ENCODE data around the gene C2CD4D. TPM values are rescaled to one million over a fixed set of nuclear protein-coding genes. Genes with fewer than 3 reads are reported as not detected.

Gene C2CD4D
- total RNA-seq, 2 experiments from 2014 or later, result 0.89 to 1.1 TPM

DNA sequence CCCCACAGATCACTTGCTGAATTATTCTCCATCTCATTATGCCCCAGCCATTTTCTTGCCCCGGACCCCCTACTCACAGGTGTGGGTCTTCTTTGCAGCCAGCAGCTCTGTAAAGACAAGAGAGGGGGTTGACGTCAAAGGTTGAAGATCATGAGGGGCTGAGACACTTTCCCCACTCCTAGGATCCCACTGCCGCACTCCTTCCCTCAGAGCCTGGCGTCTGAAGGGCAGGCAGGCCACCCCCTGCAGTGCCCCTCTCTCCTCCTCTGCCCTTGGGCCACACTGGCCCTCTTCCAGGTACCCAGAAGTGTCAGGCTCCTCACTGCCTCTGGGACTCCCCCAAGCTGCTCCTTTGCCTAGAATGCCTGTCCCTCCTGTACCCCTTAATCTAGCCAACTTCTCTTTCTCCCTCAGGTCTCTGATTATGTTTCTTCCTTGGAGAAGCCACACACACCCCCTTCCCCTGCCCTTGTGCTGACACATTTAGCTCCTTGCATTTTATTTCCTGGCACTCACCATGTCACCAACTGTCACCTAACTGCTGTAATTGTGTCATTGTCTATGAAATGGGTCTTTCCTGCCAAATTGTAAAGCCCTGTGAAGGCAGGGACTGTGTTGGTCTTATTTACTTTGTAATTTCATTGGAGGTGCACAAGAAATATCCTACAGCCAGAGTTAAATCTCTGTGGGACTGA is 10.1 kb downstream of the C2CD4D start:
- H3K9me3 Mint-ChIP-seq, result no peaks in the 10 kb centered on the region
- POLR2A ChIA-PET, result interaction anchor here (1.1 kb wide), 1 partner anchor 39 kb away, joined by 5 read pairs; the partner anchor contains the start of gene TDRKH
- no peaks in the 10 kb centered on the region for H3K27me3 Mint-ChIP-seq
- peak overlapping the region; percentile 3 for H3K4me3 Mint-ChIP-seq
- CTCF ChIA-PET, result interaction anchor here (1.7 to 2.1 kb wide), 3 partner anchors 9 to 14 kb away, joined by 3 to 9 read pairs (median 7); no protein-coding TSS in a partner anchor
- DNase-seq, result no peak
- no peaks in the 10 kb centered on the region for H3K36me3 Mint-ChIP-seq (ENCODE audit: low read depth)
- H3K4me1 Mint-ChIP-seq, result peaks cover 75% of the 10 kb centered on the region
- H3K27ac Mint-ChIP-seq, result peak overlapping the region; percentile 81

DNA sequence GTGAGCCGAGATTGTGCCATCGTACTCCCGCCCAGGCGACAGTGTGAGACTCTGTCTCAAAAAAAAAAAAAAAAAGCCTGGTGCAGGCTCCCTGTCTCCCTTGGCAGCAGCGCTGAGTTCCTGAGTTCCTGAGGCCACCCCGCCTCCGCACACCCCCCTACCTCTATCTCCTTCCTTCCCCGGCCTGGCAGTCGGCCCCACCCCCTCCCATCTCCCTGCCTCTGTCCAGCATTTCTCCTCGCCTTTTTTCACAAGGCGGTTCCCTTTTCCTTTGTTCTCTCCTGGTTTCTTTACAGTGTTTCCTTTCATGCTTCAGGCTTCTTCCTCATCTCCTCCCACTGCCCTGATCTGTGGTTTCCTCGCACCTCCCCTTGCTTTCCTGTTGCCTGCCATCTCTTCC is 10.7 kb downstream of the C2CD4D start:
- H3K27ac Mint-ChIP-seq, result peak overlapping the region; percentile 81
- peak overlapping the region; percentile 3 for H3K4me3 Mint-ChIP-seq
- no peaks in the 10 kb centered on the region for H3K36me3 Mint-ChIP-seq (ENCODE audit: low read depth)
- H3K4me1 Mint-ChIP-seq, result peaks cover 69% of the 10 kb centered on the region
- CTCF ChIA-PET, result interaction anchor here (0.8 to 3.7 kb wide), 4 partner anchors 8 to 46 kb away, joined by 3 to 18 read pairs (median 6); no protein-coding TSS in a partner anchor
- no peak for DNase-seq
- no peaks in the 10 kb centered on the region for H3K27me3 Mint-ChIP-seq
- H3K9me3 Mint-ChIP-seq, result no peaks in the 10 kb centered on the region
- POLR2A ChIA-PET, result no interaction called here

DNA sequence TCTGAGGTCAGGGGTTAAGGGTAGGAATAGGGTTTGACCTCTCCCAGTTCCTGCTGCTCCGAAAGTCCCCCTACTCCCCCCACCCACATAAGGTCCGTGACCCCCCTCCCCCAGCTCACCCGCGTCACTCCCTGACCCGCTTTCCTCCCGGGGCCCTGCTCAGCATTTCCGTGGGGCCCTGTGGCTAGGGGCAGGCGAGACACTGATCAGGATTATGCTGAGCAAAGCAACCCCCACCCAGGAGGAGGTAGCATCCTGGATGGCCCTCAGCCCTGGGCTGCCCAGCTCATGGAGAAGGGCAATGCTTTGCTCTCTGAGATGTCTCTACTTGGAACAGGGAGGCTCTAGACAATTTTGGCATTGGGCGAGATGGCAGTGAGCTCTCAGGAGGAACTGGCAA is 11.8 kb downstream of the C2CD4D start:
- Mint-ChIP-seq H3K27ac (peak overlapping the region; percentile 81), H3K27me3 (no peaks in the 10 kb centered on the region), H3K4me1 (peaks cover 63% of the 10 kb centered on the region), H3K9me3 (no peaks in the 10 kb centered on the region), H3K4me3 (peak overlapping the region; percentile 3), H3K36me3 (ENCODE audit: low read depth) (no peaks in the 10 kb centered on the region)
- no peak for DNase-seq
- POLR2A ChIA-PET, result no interaction called here
- CTCF ChIA-PET, result interaction anchor here (1.0 to 3.7 kb wide), 4 partner anchors 9 to 45 kb away, joined by 3 to 18 read pairs (median 6); no protein-coding TSS in a partner anchor

DNA sequence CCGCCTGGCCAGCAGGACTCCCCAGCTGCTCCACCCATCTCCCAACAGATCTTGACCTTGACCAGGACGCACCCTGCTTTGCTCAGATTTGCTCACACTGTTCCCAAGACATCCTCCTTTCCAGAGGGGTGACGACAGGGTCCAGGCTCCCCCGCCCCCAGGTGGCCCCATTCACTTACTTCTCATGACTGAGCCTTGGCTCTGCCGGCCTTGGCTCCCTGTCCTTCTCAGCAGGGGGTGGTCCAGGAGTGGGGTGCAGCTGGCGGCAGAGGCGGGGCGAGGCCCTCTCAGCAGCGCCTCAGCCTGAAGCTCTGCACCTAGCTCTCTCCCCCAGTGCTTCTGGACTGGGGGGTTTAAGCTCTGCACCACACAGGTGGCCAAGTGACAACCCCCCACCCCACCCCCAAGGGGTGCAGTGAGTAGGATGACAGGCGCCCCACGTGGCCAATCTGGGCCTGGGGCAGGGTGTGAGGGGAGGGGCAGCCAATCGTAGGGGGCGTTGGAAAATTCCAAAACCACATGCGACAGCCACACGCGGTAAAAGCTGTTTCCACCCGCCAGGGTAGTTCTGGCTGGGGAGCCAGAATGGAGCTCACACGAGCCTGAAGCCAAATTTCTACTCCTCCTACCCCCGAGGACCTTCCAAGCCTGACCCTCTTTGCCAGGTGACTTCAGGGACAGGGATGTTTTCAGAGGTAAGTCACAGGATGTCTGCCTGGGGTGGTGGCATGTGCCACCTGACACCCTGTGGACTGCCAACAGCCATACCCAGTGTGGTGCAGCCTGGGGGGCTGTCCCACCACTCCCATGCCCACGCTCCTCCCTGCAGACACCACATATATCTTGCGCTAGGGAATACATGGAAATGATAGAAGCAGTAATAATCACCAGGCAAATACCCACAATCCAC is 13.6 kb downstream of the C2CD4D start:
- Mint-ChIP-seq H3K27ac (peak overlapping the region; percentile 84), H3K9me3 (no peaks in the 10 kb centered on the region), H3K36me3 (ENCODE audit: low read depth) (no peaks in the 10 kb centered on the region), H3K4me1 (peaks cover 66% of the 10 kb centered on the region), H3K4me3 (peak overlapping the region; percentile 65), H3K27me3 (no peaks in the 10 kb centered on the region)
- DNase-seq, result no peak
- POLR2A ChIA-PET, result no interaction called here
- CTCF ChIA-PET, result interaction anchor here (3.7 kb wide), 1 partner anchor 11 kb away, joined by 18 read pairs; no protein-coding TSS in a partner anchor

DNA sequence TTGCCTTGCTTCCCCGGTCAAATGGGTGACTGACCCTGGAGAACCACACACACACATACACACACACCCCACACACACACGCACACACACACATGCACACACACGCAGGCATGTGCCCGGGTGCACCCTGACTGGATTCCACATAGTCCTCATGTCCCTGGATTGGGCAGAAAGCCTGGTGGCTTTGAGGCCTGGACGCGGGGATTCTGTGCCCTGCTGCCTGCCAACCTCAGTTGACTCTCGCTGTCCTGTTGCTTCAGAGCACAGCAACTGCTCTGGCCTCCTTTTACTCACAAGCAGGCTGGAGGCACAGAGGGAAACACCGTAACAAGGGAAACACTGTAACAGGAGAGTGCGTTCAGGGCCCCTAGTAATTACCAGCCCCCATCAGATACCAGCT is 14.4 kb downstream of the C2CD4D start:
- Mint-ChIP-seq H3K36me3 (ENCODE audit: low read depth) (no peaks in the 10 kb centered on the region), H3K9me3 (no peaks in the 10 kb centered on the region), H3K27me3 (no peaks in the 10 kb centered on the region), H3K4me1 (peaks cover 67% of the 10 kb centered on the region), H3K4me3 (peak overlapping the region; percentile 65), H3K27ac (peak overlapping the region; percentile 11)
- ChIA-PET POLR2A (no interaction called here), CTCF (interaction anchor here (1.9 to 3.7 kb wide), 2 partner anchors 12 to 15 kb away, joined by 4 to 18 read pairs; no protein-coding TSS in a partner anchor)
- DNase-seq, result no peak

DNA sequence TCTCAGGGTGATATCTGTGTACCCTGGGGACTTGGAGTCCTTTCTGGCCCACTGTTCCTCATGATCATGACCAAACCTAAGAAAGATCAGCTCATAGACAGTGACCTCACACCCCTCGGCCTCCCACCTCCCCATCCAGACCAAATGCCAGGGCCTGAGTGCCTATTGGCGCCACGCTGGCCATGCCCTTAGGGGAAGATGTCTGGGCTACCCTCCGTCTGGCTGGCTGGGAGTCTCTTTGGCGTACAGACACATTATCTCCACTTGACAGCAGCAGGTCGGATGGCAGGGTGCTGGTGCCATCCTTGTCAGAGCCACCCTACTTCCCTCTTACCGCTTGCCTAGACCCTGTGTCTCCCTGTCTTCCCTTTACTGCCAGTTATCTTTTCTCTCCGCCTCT is 16.4 kb downstream of the C2CD4D start:
- POLR2A ChIA-PET, result no interaction called here
- Mint-ChIP-seq H3K4me1 (peaks cover 60% of the 10 kb centered on the region), H3K27ac (peak overlapping the region; percentile 44), H3K9me3 (no peaks in the 10 kb centered on the region), H3K27me3 (no peaks in the 10 kb centered on the region), H3K36me3 (ENCODE audit: low read depth) (no peaks in the 10 kb centered on the region), H3K4me3 (peak overlapping the region; percentile 43)
- DNase-seq, result no peak
- CTCF ChIA-PET, result interaction anchor here (2.0 kb wide), 1 partner anchor 8 kb away, joined by 10 read pairs; the partner anchor contains the start of gene RORC

DNA sequence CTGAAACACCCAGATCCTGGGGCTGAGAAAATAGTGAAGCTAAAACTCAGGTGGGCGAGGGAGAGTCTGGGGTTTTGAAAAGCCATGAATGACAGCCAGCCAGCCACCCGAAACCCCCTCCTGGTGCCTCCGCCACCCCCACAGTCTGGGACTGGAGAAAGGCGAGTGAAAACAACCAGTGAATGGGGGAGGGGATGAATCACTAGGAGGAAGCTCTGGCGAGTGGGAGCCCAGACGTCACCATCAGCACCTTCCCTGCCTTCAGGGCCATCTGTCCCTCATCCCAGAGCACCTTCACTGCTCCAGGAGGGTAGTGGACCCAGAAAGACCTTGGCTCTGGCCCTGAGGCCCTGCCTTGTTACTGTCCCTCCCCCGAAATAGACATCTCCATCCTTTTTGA is 17.2 kb downstream of the C2CD4D start:
- ChIA-PET POLR2A (no interaction called here), CTCF (interaction anchor here (0.6 to 3.7 kb wide), 4 partner anchors 9 to 226 kb away, joined by 3 to 17 read pairs (median 12); partner anchors contain the start of gene RORC)
- peaks cover 59% of the 10 kb centered on the region for H3K4me1 Mint-ChIP-seq
- peak overlapping the region; percentile 43 for H3K4me3 Mint-ChIP-seq
- peak overlapping the region; percentile 44 for H3K27ac Mint-ChIP-seq
- DNase-seq, result no peak
- no peaks in the 10 kb centered on the region for H3K9me3 Mint-ChIP-seq
- no peaks in the 10 kb centered on the region for H3K36me3 Mint-ChIP-seq (ENCODE audit: low read depth)
- H3K27me3 Mint-ChIP-seq, result no peaks in the 10 kb centered on the region

DNA sequence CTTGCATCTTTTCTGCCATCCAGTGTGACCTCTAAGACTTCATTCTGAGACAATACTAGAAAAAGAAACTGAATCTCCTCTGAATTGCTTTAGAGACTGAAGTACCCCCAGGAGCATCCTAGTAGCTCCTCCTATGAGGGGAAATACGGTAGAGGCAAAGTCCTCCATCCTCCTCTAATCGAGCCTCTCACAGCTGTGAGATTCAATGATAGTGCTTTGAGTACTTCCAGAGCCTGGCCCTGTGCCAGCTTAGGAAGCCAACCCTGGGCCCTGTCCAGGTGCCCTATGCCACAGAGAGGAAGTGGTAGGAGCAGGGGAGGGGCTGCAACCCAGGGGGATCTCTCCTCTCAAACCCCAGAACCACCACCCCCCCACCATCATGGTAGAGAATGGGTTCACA is 18.7 kb downstream of the C2CD4D start:
- ChIA-PET CTCF (interaction anchor here (0.7 to 3.7 kb wide), 12 partner anchors 9 to 227 kb away, joined by 3 to 17 read pairs (median 3); no protein-coding TSS in a partner anchor), POLR2A (interaction anchor here (0.6 kb wide), 1 partner anchor 30 kb away, joined by 3 read pairs; no protein-coding TSS in a partner anchor)
- no peak for DNase-seq
- Mint-ChIP-seq H3K4me1 (peaks cover 64% of the 10 kb centered on the region), H3K27ac (peak overlapping the region; percentile 43), H3K27me3 (no peaks in the 10 kb centered on the region), H3K4me3 (no peak overlapping the region), H3K36me3 (ENCODE audit: low read depth) (no peaks in the 10 kb centered on the region), H3K9me3 (no peaks in the 10 kb centered on the region)

DNA sequence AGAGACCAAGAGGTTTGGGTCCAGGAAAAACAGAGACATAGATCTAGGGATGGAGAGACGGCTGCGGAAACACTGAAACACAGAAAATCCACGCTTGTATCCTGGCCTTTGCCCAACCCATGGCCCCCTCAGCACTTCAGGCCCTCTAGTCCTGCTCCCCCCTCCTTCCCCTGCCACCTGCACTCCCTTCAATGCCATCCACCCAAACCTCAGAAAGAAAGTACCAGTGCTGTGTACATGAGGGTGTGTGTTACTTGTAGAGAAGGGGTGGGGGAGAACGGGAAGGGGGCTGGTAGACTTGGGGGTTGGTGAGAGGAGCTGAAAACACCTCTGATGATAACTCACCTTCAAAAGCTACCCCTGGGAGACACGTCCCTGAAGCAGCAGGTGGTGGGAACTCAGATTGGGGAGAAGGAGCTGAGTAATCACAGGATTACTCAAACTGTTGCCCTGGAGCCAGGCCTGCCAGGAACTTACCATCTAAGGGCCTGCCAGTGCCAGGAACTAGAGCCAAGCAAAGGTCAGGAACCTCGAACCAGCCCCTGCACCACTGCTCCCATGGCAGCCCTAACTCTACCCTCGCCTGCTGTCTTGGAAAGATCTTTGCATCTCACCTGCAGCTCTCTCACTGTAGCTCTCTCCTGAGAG is 19.5 kb downstream of the C2CD4D start:
- Mint-ChIP-seq H3K9me3 (no peaks in the 10 kb centered on the region), H3K27me3 (no peaks in the 10 kb centered on the region), H3K4me3 (no peak overlapping the region), H3K36me3 (ENCODE audit: low read depth) (no peaks in the 10 kb centered on the region), H3K27ac (peak overlapping the region; percentile 33), H3K4me1 (peaks cover 69% of the 10 kb centered on the region)
- POLR2A ChIA-PET, result no interaction called here
- CTCF ChIA-PET, result interaction anchor here (0.8 to 3.7 kb wide), 11 partner anchors 8 to 196 kb away, joined by 3 to 17 read pairs (median 5); no protein-coding TSS in a partner anchor
- DNase-seq, result no peak

DNA sequence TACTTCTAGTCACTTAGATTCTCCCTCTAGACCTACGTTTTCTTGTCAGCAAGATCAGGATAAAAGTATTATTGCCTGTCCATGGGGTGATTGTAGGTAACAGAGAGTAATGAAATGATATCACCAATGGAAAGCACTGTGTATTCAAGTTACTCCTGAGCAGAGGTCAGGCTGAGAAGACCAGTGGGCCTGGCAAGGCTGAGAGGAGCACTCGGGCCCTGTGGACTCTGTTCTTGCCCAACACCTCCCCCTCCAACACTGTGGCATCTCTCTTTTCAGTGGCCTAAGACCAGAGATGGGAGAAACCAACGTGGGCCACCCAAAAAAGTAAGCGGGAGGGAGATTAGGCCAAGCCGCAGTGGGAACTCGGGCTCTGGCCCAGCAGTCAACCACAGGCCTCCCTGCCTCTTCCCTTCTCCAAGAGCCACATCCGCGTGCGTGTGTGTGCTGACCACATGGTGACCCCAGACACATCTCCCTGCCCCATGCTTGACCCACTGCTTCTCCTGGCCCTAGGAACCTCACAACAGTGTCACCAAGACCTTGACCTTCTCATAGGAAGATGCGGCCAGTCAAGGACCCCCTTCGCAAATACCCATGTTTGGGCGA is 20.3 kb downstream of the C2CD4D start:
- Mint-ChIP-seq H3K27me3 (no peaks in the 10 kb centered on the region), H3K4me3 (no peak overlapping the region), H3K9me3 (no peaks in the 10 kb centered on the region), H3K27ac (peak overlapping the region; percentile 33), H3K4me1 (peaks cover 71% of the 10 kb centered on the region), H3K36me3 (ENCODE audit: low read depth) (no peaks in the 10 kb centered on the region)
- ChIA-PET CTCF (interaction anchor here (1.1 to 3.7 kb wide), 7 partner anchors 8 to 40 kb away, joined by 3 to 17 read pairs (median 9); no protein-coding TSS in a partner anchor), POLR2A (no interaction called here)
- DNase-seq, result no peak

DNA sequence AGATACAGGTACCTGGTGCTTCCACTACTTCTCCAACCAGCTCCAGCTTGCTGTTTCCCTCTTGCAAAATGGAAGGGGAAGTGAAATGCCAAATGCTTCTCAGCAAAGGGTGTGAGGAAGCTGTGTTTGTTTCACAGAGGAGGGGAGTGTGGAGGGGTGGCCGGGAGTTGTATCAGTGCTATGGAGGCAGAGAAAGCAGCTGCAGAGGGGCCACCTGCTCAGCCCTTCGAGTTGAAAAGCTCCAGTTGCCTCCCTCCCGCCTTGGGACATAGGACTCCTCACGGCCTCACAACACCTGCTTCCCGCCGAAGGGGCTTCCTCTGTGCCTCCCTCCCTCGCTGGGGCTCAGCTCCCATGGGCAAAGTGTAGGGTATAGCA is 22.3 kb downstream of the C2CD4D start:
- Mint-ChIP-seq H3K4me3 (no peak overlapping the region), H3K9me3 (no peaks in the 10 kb centered on the region), H3K27ac (peak overlapping the region; percentile 65), H3K4me1 (peaks cover 72% of the 10 kb centered on the region), H3K27me3 (no peaks in the 10 kb centered on the region), H3K36me3 (ENCODE audit: low read depth) (no peaks in the 10 kb centered on the region)
- DNase-seq, result no peak
- POLR2A ChIA-PET, result no interaction called here
- CTCF ChIA-PET, result interaction anchor here (0.8 to 1.6 kb wide), 7 partner anchors 11 to 28 kb away, joined by 3 to 4 read pairs (median 3); no protein-coding TSS in a partner anchor
